Liver (tissue), 9 donors: Measurements from ENCODE around the gene LASP1. TPM values are rescaled to one million over a fixed set of nuclear protein-coding genes. Genes with fewer than 3 reads are reported as not detected.

Source experiments
- DNase-seq: peaks from one replicate; pipeline ENCODE4 v3.0.0-alpha.2; 2017; ENCODE audit warnings: low spot score
- H3K27ac ChIP-seq, 2 donors: one replicate each; pipeline ENCODE4 v1.7.0; 2013; ENCODE audit warnings: inconsistent platforms in 2 of 2, low read length in 2 of 2, control low read depth in 1 of 2, low read depth in 1 of 2, mild to moderate bottlenecking in 1 of 2
- H3K27me3 ChIP-seq, 4 donors: one replicate each; pipeline versions ENCODE4 v1.6.1 to v1.7.0; 2013; ENCODE audit warnings: low read length in 3 of 4, inconsistent platforms in 1 of 4, mild to moderate bottlenecking in 1 of 4, moderate library complexity in 1 of 4; ENCODE audit not compliant: control insufficient read depth in 4 of 4, insufficient read depth in 4 of 4
- H3K36me3 ChIP-seq, 4 donors: one replicate each; pipeline versions ENCODE4 v1.6.1 to v1.7.0; 2013; ENCODE audit warnings: low read length in 3 of 4, mild to moderate bottlenecking in 3 of 4, low read depth in 1 of 4, moderate library complexity in 1 of 4; ENCODE audit not compliant: control insufficient read depth in 4 of 4, insufficient read depth in 3 of 4
- H3K4me1 ChIP-seq, 4 donors: one replicate each; pipeline versions ENCODE4 v1.6.1 to v1.7.0; 2013; ENCODE audit warnings: low read length in 3 of 4, mild to moderate bottlenecking in 3 of 4, moderate library complexity in 1 of 4; ENCODE audit not compliant: control insufficient read depth in 4 of 4, insufficient read depth in 4 of 4
- H3K4me3 ChIP-seq, 3 donors: one replicate each; pipeline versions ENCODE4 v1.6.1 to v1.7.0; 2013; ENCODE audit warnings: low read length in 3 of 3, control low read depth in 1 of 3, low read depth in 1 of 3, mild to moderate bottlenecking in 1 of 3
- H3K9ac ChIP-seq, 2 donors: one replicate each; pipeline ENCODE4 v1.7.0; 2013; ENCODE audit warnings: low read length in 2 of 2, mild to moderate bottlenecking in 2 of 2, moderate library complexity in 2 of 2, control low read depth in 1 of 2, low read depth in 1 of 2
- H3K9me3 ChIP-seq, 4 donors: one replicate each; pipeline versions ENCODE4 v1.6.1 to v1.7.0; 2013; ENCODE audit warnings: low read length in 3 of 4; ENCODE audit not compliant: control insufficient read depth in 4 of 4
- ATF3 ChIP-seq: IDR thresholded peaks from 2 replicates; pipeline ENCODE4 v1.6.1; 2016; ENCODE audit warnings: antibody characterized with exemption
- CTCF ChIP-seq: fragments of 150-350 bp; IDR thresholded peaks from 2 replicates; pipeline ENCODE4 v1.5.1; 2017; ENCODE audit warnings: improper control_type of control experiment, low read depth, low read length; ENCODE audit not compliant: missing input control
- EGR1 ChIP-seq, 2 donors: IDR thresholded peaks; 2 replicates each; pipeline ENCODE4 v1.6.1; 2016 to 2018; ENCODE audit warnings: antibody characterized with exemption in 2 of 2, low read depth in 2 of 2
- FOXA2 ChIP-seq: IDR thresholded peaks from 2 replicates; pipeline ENCODE4 v1.6.1; 2016; ENCODE audit warnings: antibody characterized with exemption
- GABPA ChIP-seq, 2 donors: IDR thresholded peaks in 1 of 2; conservative IDR thresholded peaks in 1 of 2; 2 replicates each; pipeline ENCODE4 v1.6.1; 2016; ENCODE audit warnings: antibody characterized with exemption in 2 of 2, mild to moderate bottlenecking in 1 of 2, moderate library complexity in 1 of 2
- HNF4A ChIP-seq, 2 donors: conservative IDR thresholded peaks; 2 replicates each; pipeline ENCODE4 v1.6.1; 2016; ENCODE audit warnings: antibody characterized with exemption in 2 of 2, mild to moderate bottlenecking in 2 of 2
- HNF4G ChIP-seq: IDR thresholded peaks from 2 replicates; pipeline ENCODE4 v1.6.1; 2016; ENCODE audit warnings: antibody characterized with exemption
- JUND ChIP-seq, 2 donors: IDR thresholded peaks; 2 replicates each; pipeline ENCODE4 v1.6.1; 2016; ENCODE audit warnings: antibody characterized with exemption in 2 of 2
- MAX ChIP-seq: IDR thresholded peaks from 2 replicates; pipeline ENCODE4 v1.6.1; 2016; ENCODE audit warnings: antibody characterized with exemption
- NR2F2 ChIP-seq: IDR thresholded peaks from 2 replicates; pipeline ENCODE4 v1.6.1; 2016; ENCODE audit warnings: antibody characterized with exemption
- RAD21 ChIP-seq, 2 donors: IDR thresholded peaks; 2 replicates each; pipeline ENCODE4 v1.6.1; 2016; ENCODE audit warnings: antibody characterized with exemption in 2 of 2, mild to moderate bottlenecking in 2 of 2
- REST ChIP-seq: IDR thresholded peaks from 2 replicates; pipeline ENCODE4 v1.6.1; 2016; ENCODE audit warnings: antibody characterized with exemption, mild to moderate bottlenecking
- RXRA ChIP-seq, 2 donors: IDR thresholded peaks; 2 replicates each; pipeline ENCODE4 v1.6.1; 2017 to 2018; ENCODE audit warnings: antibody characterized with exemption in 2 of 2, mild to moderate bottlenecking in 1 of 2
- SP1 ChIP-seq: IDR thresholded peaks from 2 replicates; pipeline ENCODE4 v1.6.1; 2018; ENCODE audit warnings: antibody characterized with exemption, mild to moderate bottlenecking
- TAF1 ChIP-seq: conservative IDR thresholded peaks from 2 replicates; pipeline ENCODE4 v1.6.1; 2016; ENCODE audit warnings: antibody characterized with exemption, mild to moderate bottlenecking
- YY1 ChIP-seq: IDR thresholded peaks from 2 replicates; pipeline ENCODE4 v1.6.1; 2016; ENCODE audit warnings: antibody characterized with exemption, mild to moderate bottlenecking
- ZBTB33 ChIP-seq: IDR thresholded peaks from 2 replicates; pipeline ENCODE4 v1.6.1; 2016; ENCODE audit warnings: antibody characterized with exemption
- WGBS: extraction: QIAGEN DNeasy Blood & Tissue Kit; methylation state at CpG from one replicate; pipeline ENCODE4 v1.1.7; 2013; 5-methylcytosine and 5-hydroxymethylcytosine counted together
- polyA plus RNA-seq, 2 donors: library from polyadenylated mRNA; stranded (reverse) in 1 of 2; unstranded in 1 of 2; fragments of 200-250 nt in 1 of 2; fragments of >200 nt in 1 of 2; fragmentation: Nextera tagmentation in 1 of 2; extraction: Ambion mirVana in 1 of 2; gene quantifications; one replicate each; pipeline versions ENCODE4 v1.2.1 to v1.2.3, GENCODE V29; 2013 to 2015
- total RNA-seq, 2 donors: library from RNA; depleted of rRNA; stranded (reverse); fragments of >200 nt; gene quantifications; one replicate each; pipeline ENCODE4 v1.2.3, GENCODE V29; 2014
- donor health status: healthy.
- donor health status: healthy.
- donor health status: healthy.
- donor health status: healthy.
- donor health status: healthy.

Gene LASP1
- total RNA-seq (10 to 100 TPM; 59.4 to 77.4 TPM), polyA plus RNA-seq (10 to 100 TPM; 18.2 to 77.7 TPM)

GRCh38 chr17:38869526-38870258 is at the start of gene LASP1:
TSS of gene LASP1 (plus strand) at chr17:38870058. CDS start at chr17:38870190, 132 bp downstream.
- Histone ChIP-seq H3K9ac (peak within 1 kb of the TSS; percentile 87 to 96), H3K27ac (peak within 1 kb of the TSS; percentile 95 to 96), H3K36me3 (no peaks in the 10 kb centered on the region), H3K27me3 (no peaks in the 10 kb centered on the region), H3K4me3 (peak within 1 kb of the TSS; percentile 74 to 88 (median 87)), H3K9me3 (no peaks in the 10 kb centered on the region), H3K4me1 (peaks cover 0 to 45% (median 36%) of the 10 kb centered on the region in 4 donors)
- DNase-seq, result peak; percentile 87
- TF ChIP-seq FOXA2 (no peak), TAF1 (peak; percentile 96), GABPA (IDR thresholded peaks at IDR 0.05 in 1 of 2, conservative IDR thresholded peaks at IDR 0.05 in 1 of 2) (no peak), REST (peak; percentile 78), YY1 (no peak), RXRA (IDR thresholded peaks at IDR 0.05) (no peak), HNF4G (no peak), RAD21 (IDR thresholded peaks at IDR 0.05) (peak in 1 of 2 donors; percentile 53), SP1 (no peak), CTCF (no peak), NR2F2 (no peak), ATF3 (no peak), HNF4A (conservative IDR thresholded peaks at IDR 0.05) (no peak), JUND (IDR thresholded peaks at IDR 0.05) (no peak), MAX (no peak), EGR1 (IDR thresholded peaks at IDR 0.05; ENCODE audit: low read depth in 2 of 2) (peak in 1 of 2 donors; percentile 78), ZBTB33 (peak; percentile 0)
- WGBS, result under 1% methylated on average over 73 of the region's 73 CpGs
